SK-N-SH (cell line): Measurements from ENCODE around the gene FMN1. TPM values are rescaled to one million over a fixed set of nuclear protein-coding genes. Genes with fewer than 3 reads are reported as not detected.

Source experiments
- CTCF ChIA-PET: fragments of 300-600, 350-600 bp; formaldehyde crosslinking; extraction: SDS; loops from one replicate; lab custom pipeline; 2021; lab: Yijun Ruan, JAX
- POLR2A ChIA-PET: fragments of 350-600 bp; sonication (Branson Sonifier 250); formaldehyde crosslinking; extraction: SDS; loops from one replicate; lab custom pipeline; 2020; ENCODE audit warnings: antibody characterized with exemption, inconsistent platforms; lab: Yijun Ruan, JAX
- DNase-seq: peaks from one replicate; pipeline ENCODE4 v3.0.0; 2012
- H2AFZ ChIP-seq: fragments of 200-600 bp; sonication (generic); 2 replicates; pipeline ENCODE4 v1.8.1; 2016; ENCODE audit warnings: antibody characterized with exemption, mild to moderate bottlenecking, low read depth
- H3F3A ChIP-seq: fragments of 200-600 bp; sonication (generic); replicated peaks from 2 replicates; pipeline ENCODE3; 2016; ENCODE audit warnings: antibody characterized with exemption, mild to moderate bottlenecking; ENCODE audit not compliant: insufficient read depth
- H3K27ac ChIP-seq, 2 experiments: fragments of 200-500 bp in 1 of 2; fragments of 200-600 bp in 1 of 2; sonication (Bioruptor generic) in 1 of 2; sonication (generic), shearing (Covaris generic) in 1 of 2; 2 replicates each; pipeline versions ENCODE4 v1.5.1 to v1.6.1; 2014 to 2016; ENCODE audit warnings: low read depth in 2 of 2, inconsistent platforms in 1 of 2, low read length in 1 of 2, mild to moderate bottlenecking in 1 of 2, mixed read lengths in 1 of 2
- H3K27me3 ChIP-seq: fragments of 200-600 bp; sonication (generic), shearing (Covaris generic); 2 replicates; pipeline ENCODE4 v1.6.1; 2016; ENCODE audit warnings: mixed run types; ENCODE audit not compliant: insufficient read depth
- H3K36me3 ChIP-seq, 2 experiments: fragments of 200-500 bp in 1 of 2; fragments of 200-600 bp in 1 of 2; sonication (Bioruptor generic) in 1 of 2; sonication (generic) in 1 of 2; replicated peaks in 1 of 2; 2 replicates each; pipeline versions ENCODE3 to v1.5.1; 2014 to 2016; ENCODE audit warnings: low read length in 1 of 2, mild to moderate bottlenecking in 1 of 2; ENCODE audit not compliant: insufficient read depth in 2 of 2, control insufficient read depth in 1 of 2
- H3K4me1 ChIP-seq, 2 experiments: fragments of 200-500 bp in 1 of 2; fragments of 200-600 bp in 1 of 2; sonication (Bioruptor generic) in 1 of 2; sonication (generic), shearing (Covaris generic) in 1 of 2; 2 replicates each; pipeline versions ENCODE4 v1.5.1 to v1.6.1; 2014 to 2016; ENCODE audit warnings: low read depth in 1 of 2, low read length in 1 of 2, mixed run types in 1 of 2; ENCODE audit not compliant: insufficient read depth in 2 of 2, control insufficient read depth in 1 of 2
- H3K4me2 ChIP-seq: fragments of 200-600 bp; sonication (generic), shearing (Covaris generic); 2 replicates; pipeline ENCODE4 v1.6.1; 2017; ENCODE audit warnings: mixed run types
- H3K4me3 ChIP-seq, 2 experiments: fragments of 200-500 bp in 1 of 2; fragments of 200-600 bp in 1 of 2; sonication (Bioruptor generic) in 1 of 2; sonication (generic), shearing (Covaris generic) in 1 of 2; 2 replicates each; pipeline versions ENCODE4 v1.5.1 to v1.8.1; 2014 to 2016; ENCODE audit warnings: low read depth in 2 of 2, inconsistent platforms in 1 of 2, low read length in 1 of 2, mild to moderate bottlenecking in 1 of 2, mixed read lengths in 1 of 2, moderate library complexity in 1 of 2
- H3K79me2 ChIP-seq: fragments of 200-600 bp; sonication (generic); 2 replicates; pipeline ENCODE4 v1.8.1; 2017; ENCODE audit warnings: mild to moderate bottlenecking; ENCODE audit not compliant: insufficient read depth
- H3K9ac ChIP-seq: fragments of 200-600 bp; sonication (generic); 2 replicates; pipeline ENCODE4 v1.6.1; 2017; ENCODE audit warnings: mixed run types
- H3K9me2 ChIP-seq: fragments of 200-600 bp; sonication (generic); 2 replicates; pipeline ENCODE4 v1.6.1; 2017; ENCODE audit warnings: mixed run types
- H3K9me3 ChIP-seq: fragments of 200-600 bp; sonication (generic); 2 replicates; pipeline ENCODE4 v1.6.1; 2017; ENCODE audit warnings: mixed run types, mild to moderate bottlenecking, moderate library complexity
- H4K20me1 ChIP-seq: fragments of 200-600 bp; sonication (generic); 2 replicates; pipeline ENCODE4 v1.6.1; 2017; ENCODE audit warnings: mild to moderate bottlenecking, mixed run types; ENCODE audit not compliant: insufficient read depth
- CTCF ChIP-seq: fragments of 200-600 bp; sonication (generic); IDR thresholded peaks from 2 replicates; pipeline ENCODE4 v1.6.1; 2017; ENCODE audit warnings: antibody characterized with exemption, mild to moderate bottlenecking, moderate library complexity
- ELF1 ChIP-seq: IDR thresholded peaks from 2 replicates; pipeline ENCODE4 v1.4.0; 2012
- EP300 ChIP-seq, 2 experiments: IDR thresholded peaks; 2 replicates each; pipeline versions ENCODE4 v1.4.0 to v1.6.1; 2012; ENCODE audit warnings: borderline replicate concordance in 1 of 2, low read depth in 1 of 2, low read length in 1 of 2
- EZH2phosphoT487 ChIP-seq: fragments of 200-600 bp; sonication (generic); IDR thresholded peaks from 2 replicates; pipeline ENCODE4 v1.6.1; 2017; ENCODE audit warnings: low read depth, mixed run types, mild to moderate bottlenecking, antibody characterized with exemption, moderate library complexity, borderline replicate concordance
- FOSL2 ChIP-seq: IDR thresholded peaks from 2 replicates; pipeline ENCODE4 v1.4.0; 2012; ENCODE audit warnings: low read depth, mild to moderate bottlenecking, moderate library complexity, borderline replicate concordance
- FOXJ3 ChIP-seq: sonication (generic); formaldehyde crosslinking; IDR thresholded peaks from 2 replicates; pipeline ENCODE4 v1.5.1; 2020; ENCODE audit warnings: mild to moderate bottlenecking, missing genetic modification reagents
- FOXM1 ChIP-seq: IDR thresholded peaks from 2 replicates; pipeline ENCODE4 v1.4.0; 2012; ENCODE audit warnings: low read depth, mild to moderate bottlenecking
- MAX ChIP-seq: IDR thresholded peaks from 2 replicates; pipeline ENCODE4 v1.4.0; 2012; ENCODE audit warnings: low read depth
- MEF2A ChIP-seq: IDR thresholded peaks from 2 replicates; pipeline ENCODE4 v1.4.0; 2012; ENCODE audit warnings: low read depth, borderline replicate concordance
- MXI1 ChIP-seq: IDR thresholded peaks from 2 replicates; pipeline ENCODE4 v1.6.1; 2012; ENCODE audit warnings: mild to moderate bottlenecking, low read depth, low read length, improper control_type of control experiment
- POLR2AphosphoS5 ChIP-seq: IDR thresholded peaks from 2 replicates; pipeline ENCODE4 v1.6.1; 2012; ENCODE audit warnings: low read depth, low read length
- RCOR1 ChIP-seq: fragments of 150-350 bp; IDR thresholded peaks from 2 replicates; pipeline ENCODE4 v1.6.1; 2017; ENCODE audit warnings: antibody characterized with exemption, low read length
- RFX5 ChIP-seq: IDR thresholded peaks from 2 replicates; pipeline ENCODE4 v1.6.1; 2012; ENCODE audit warnings: mild to moderate bottlenecking, improper control_type of control experiment, low read length
- RXRA ChIP-seq: IDR thresholded peaks from 2 replicates; pipeline ENCODE4 v1.4.0; 2012; ENCODE audit warnings: low read depth, mild to moderate bottlenecking, borderline replicate concordance
- SIN3A ChIP-seq: IDR thresholded peaks from 2 replicates; pipeline ENCODE4 v1.6.1; 2012; ENCODE audit warnings: low read depth, mild to moderate bottlenecking, low read length, moderate library complexity, borderline replicate concordance
- SMC3 ChIP-seq: IDR thresholded peaks from 2 replicates; pipeline ENCODE4 v1.6.1; 2012; ENCODE audit warnings: low read depth, low read length, improper control_type of control experiment
- TAF1 ChIP-seq: IDR thresholded peaks from 2 replicates; pipeline ENCODE4 v1.6.1; 2012; ENCODE audit warnings: low read depth, mild to moderate bottlenecking, low read length, moderate library complexity, borderline replicate concordance
- TCF12 ChIP-seq: IDR thresholded peaks from 2 replicates; pipeline ENCODE4 v1.4.0; 2012
- TEAD4 ChIP-seq: IDR thresholded peaks from 2 replicates; pipeline ENCODE4 v1.4.0; 2012; ENCODE audit warnings: mild to moderate bottlenecking, borderline replicate concordance; ENCODE audit not compliant: insufficient read depth
- YY1 ChIP-seq: IDR thresholded peaks from 2 replicates; pipeline ENCODE4 v1.4.0; 2012; ENCODE audit warnings: low read depth, mild to moderate bottlenecking
- WGBS: methylation state at CpG from one replicate; pipeline ENCODE4 v1.1.6; 2017; ENCODE audit warnings: low lambda C conversion rate; 5-methylcytosine and 5-hydroxymethylcytosine counted together
- polyA plus RNA-seq, 3 experiments: library from polyadenylated mRNA; depleted of rRNA; stranded (reverse); fragments of >200 nt; gene quantifications; 2 replicates each; pipeline ENCODE4 v1.2.3, GENCODE V29; 2012
- TF ChIP-seq, protein P1 (sequence below): IDR thresholded peaks from 2 replicates; pipeline ENCODE4; 2012
- TF ChIP-seq, protein P2 (sequence below): IDR thresholded peaks from 2 replicates; pipeline ENCODE4 v1.4.0; 2012; ENCODE audit warnings: low read depth, borderline replicate concordance
- TF ChIP-seq, protein P3 (sequence below): fragments of 150-350 bp; IDR thresholded peaks from 2 replicates; pipeline ENCODE4 v1.6.1; 2017; ENCODE audit warnings: antibody characterized with exemption, low read length, low read depth, borderline replicate concordance

FMN1 gene
- polyA plus RNA-seq, 1 of the 3 experiments (the other 2 are of a cell fraction): 9.1 TPM

DNA sequence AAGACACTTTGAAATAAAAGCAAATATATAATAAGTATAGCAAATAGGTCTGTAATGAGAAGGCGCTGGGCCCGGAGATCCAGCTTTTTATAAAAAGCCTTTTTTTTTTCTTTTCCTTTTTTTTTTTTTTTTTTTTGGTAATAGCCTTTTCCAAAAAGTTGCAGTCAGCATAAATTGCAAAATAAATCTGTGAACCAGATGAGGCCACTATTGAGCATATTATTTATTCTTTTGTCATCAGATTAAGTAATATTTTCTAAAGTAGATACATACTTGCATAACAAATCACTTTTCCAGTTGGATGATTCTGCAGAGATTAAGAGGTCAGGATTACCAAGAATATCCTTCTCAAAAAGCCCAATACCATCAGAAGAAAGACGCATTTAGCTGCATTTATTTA is 24.9 kb downstream of the FMN1 start:
- H4K20me1 ChIP-seq: no peaks in the 10 kb centered on the region
- no peaks in the 10 kb centered on the region for H3K27me3 ChIP-seq
- H3K79me2 ChIP-seq: no peaks in the 10 kb centered on the region
- H3K4me3 ChIP-seq: no peak overlapping the region
- ChIA-PET CTCF (no interaction called here), POLR2A (no interaction called here)
- H3K27ac ChIP-seq: no peak overlapping the region
- 90% methylated on average over 3 of the region's 3 CpGs for WGBS
- H3K36me3 ChIP-seq: no peaks in the 10 kb centered on the region
- no peak for DNase-seq
- no peak overlapping the region for H3K9ac ChIP-seq
- H3K9me2 ChIP-seq: no peaks in the 10 kb centered on the region
- no peak overlapping the region for H2AFZ ChIP-seq
- H3K9me3 ChIP-seq: no peaks in the 10 kb centered on the region
- H3K4me2 ChIP-seq: no peak overlapping the region
- no peaks in the 10 kb centered on the region for H3K4me1 ChIP-seq
- TF ChIP-seq, protein P1, sequence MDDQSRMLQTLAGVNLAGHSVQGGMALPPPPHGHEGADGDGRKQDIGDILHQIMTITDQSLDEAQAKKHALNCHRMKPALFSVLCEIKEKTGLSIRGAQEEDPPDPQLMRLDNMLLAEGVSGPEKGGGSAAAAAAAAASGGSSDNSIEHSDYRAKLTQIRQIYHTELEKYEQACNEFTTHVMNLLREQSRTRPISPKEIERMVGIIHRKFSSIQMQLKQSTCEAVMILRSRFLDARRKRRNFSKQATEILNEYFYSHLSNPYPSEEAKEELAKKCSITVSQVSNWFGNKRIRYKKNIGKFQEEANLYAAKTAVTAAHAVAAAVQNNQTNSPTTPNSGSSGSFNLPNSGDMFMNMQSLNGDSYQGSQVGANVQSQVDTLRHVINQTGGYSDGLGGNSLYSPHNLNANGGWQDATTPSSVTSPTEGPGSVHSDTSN: no peak
- TF ChIP-seq, protein P2, sequence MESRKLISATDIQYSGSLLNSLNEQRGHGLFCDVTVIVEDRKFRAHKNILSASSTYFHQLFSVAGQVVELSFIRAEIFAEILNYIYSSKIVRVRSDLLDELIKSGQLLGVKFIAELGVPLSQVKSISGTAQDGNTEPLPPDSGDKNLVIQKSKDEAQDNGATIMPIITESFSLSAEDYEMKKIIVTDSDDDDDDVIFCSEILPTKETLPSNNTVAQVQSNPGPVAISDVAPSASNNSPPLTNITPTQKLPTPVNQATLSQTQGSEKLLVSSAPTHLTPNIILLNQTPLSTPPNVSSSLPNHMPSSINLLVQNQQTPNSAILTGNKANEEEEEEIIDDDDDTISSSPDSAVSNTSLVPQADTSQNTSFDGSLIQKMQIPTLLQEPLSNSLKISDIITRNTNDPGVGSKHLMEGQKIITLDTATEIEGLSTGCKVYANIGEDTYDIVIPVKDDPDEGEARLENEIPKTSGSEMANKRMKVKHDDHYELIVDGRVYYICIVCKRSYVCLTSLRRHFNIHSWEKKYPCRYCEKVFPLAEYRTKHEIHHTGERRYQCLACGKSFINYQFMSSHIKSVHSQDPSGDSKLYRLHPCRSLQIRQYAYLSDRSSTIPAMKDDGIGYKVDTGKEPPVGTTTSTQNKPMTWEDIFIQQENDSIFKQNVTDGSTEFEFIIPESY: no peak
- TF ChIP-seq RCOR1 (no peak), EZH2phosphoT487 (no peak), MAX (no peak), YY1 (no peak), RFX5 (no peak), POLR2AphosphoS5 (no peak), SIN3A (no peak), EP300 (IDR thresholded peaks at IDR 0.05; ENCODE audit: borderline replicate concordance in 1 of 2, low read depth in 1 of 2, low read length in 1 of 2) (no peak)
- no peaks in the 10 kb centered on the region for H3F3A ChIP-seq

GRCh38 chr15:33168444-33168843 is 26.1 kb downstream of the FMN1 start:
- H3K9ac ChIP-seq: no peak overlapping the region
- POLR2A ChIA-PET: no interaction called here
- TF ChIP-seq POLR2AphosphoS5: no peak
- TF ChIP-seq TAF1: no peak
- TF ChIP-seq, protein P1: no peak
- TF ChIP-seq EZH2phosphoT487: no peak
- no peak for TF ChIP-seq TCF12
- TF ChIP-seq RCOR1: no peak
- no peak for TF ChIP-seq RXRA
- TF ChIP-seq, protein P3, sequence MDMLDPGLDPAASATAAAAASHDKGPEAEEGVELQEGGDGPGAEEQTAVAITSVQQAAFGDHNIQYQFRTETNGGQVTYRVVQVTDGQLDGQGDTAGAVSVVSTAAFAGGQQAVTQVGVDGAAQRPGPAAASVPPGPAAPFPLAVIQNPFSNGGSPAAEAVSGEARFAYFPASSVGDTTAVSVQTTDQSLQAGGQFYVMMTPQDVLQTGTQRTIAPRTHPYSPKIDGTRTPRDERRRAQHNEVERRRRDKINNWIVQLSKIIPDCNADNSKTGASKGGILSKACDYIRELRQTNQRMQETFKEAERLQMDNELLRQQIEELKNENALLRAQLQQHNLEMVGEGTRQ: no peak
- no peak for TF ChIP-seq CTCF
- no peak for TF ChIP-seq ELF1
- no peak for TF ChIP-seq FOSL2
- no peak for TF ChIP-seq FOXJ3
- no peak for TF ChIP-seq SMC3
- TF ChIP-seq MXI1: no peak
- no peak for TF ChIP-seq MEF2A
- no peak for TF ChIP-seq TEAD4
- TF ChIP-seq FOXM1: no peak

More at GRCh38 chr15:33168444-33168843, 26.1 kb downstream of the FMN1 start:
- H3F3A ChIP-seq: no peaks in the 10 kb centered on the region
- H3K79me2 ChIP-seq: no peaks in the 10 kb centered on the region
- no peak for DNase-seq
- no peak overlapping the region for H3K4me2 ChIP-seq
- WGBS: 78% methylated on average over 2 of the region's 2 CpGs
- no peaks in the 10 kb centered on the region for H3K4me1 ChIP-seq
- H3K27ac ChIP-seq: no peak overlapping the region
- no peaks in the 10 kb centered on the region for H3K9me2 ChIP-seq
- CTCF ChIA-PET: no interaction called here
- no peak overlapping the region for H2AFZ ChIP-seq
- no peak overlapping the region for H3K4me3 ChIP-seq
- no peaks in the 10 kb centered on the region for H4K20me1 ChIP-seq
- H3K36me3 ChIP-seq: no peaks in the 10 kb centered on the region
- H3K27me3 ChIP-seq: no peaks in the 10 kb centered on the region
- H3K9me3 ChIP-seq: no peaks in the 10 kb centered on the region
